SK-N-SH (cell line): Measurements from ENCODE around the gene EVA1A. TPM values are rescaled to one million over a fixed set of nuclear protein-coding genes. Genes with fewer than 3 reads are reported as not detected.
A peak's percentile ranks its signal among the peaks of the same experiment; 100 is the strongest.

ENCODE experiments used
- CHD2 ChIP-seq: fragments of 150-350 bp; IDR thresholded peaks from 2 replicates; pipeline ENCODE4 v1.6.1; 2018; ENCODE audit warnings: low read length; ENCODE audit not compliant: partially characterized antibody
- FOSL2 ChIP-seq: IDR thresholded peaks from 2 replicates; pipeline ENCODE4 v1.4.0; 2012; ENCODE audit warnings: low read depth, mild to moderate bottlenecking, moderate library complexity, borderline replicate concordance
- FOXJ3 ChIP-seq: sonication (generic); formaldehyde crosslinking; IDR thresholded peaks from 2 replicates; pipeline ENCODE4 v1.5.1; 2020; ENCODE audit warnings: mild to moderate bottlenecking, missing genetic modification reagents
- GABPA ChIP-seq: IDR thresholded peaks from 2 replicates; pipeline ENCODE4 v1.4.0; 2012; ENCODE audit warnings: low read depth, mild to moderate bottlenecking
- GATA2 ChIP-seq: sonication (generic); formaldehyde crosslinking; IDR thresholded peaks from 2 replicates; pipeline ENCODE4 v1.5.0; 2020; ENCODE audit warnings: mild to moderate bottlenecking, missing genetic modification reagents
- IRF3 ChIP-seq: fragments of 150-350 bp; IDR thresholded peaks from 2 replicates; pipeline ENCODE4 v1.6.1; 2016; ENCODE audit warnings: mild to moderate bottlenecking, low read depth, low read length
- MAX ChIP-seq: IDR thresholded peaks from 2 replicates; pipeline ENCODE4 v1.4.0; 2012; ENCODE audit warnings: low read depth
- MEF2A ChIP-seq: IDR thresholded peaks from 2 replicates; pipeline ENCODE4 v1.4.0; 2012; ENCODE audit warnings: low read depth, borderline replicate concordance
- MXI1 ChIP-seq: IDR thresholded peaks from 2 replicates; pipeline ENCODE4 v1.6.1; 2012; ENCODE audit warnings: mild to moderate bottlenecking, low read depth, low read length, improper control_type of control experiment
- NRF1 ChIP-seq: IDR thresholded peaks from 2 replicates; pipeline ENCODE4 v1.6.1; 2012; ENCODE audit warnings: low read depth, mild to moderate bottlenecking, low read length
- PBX3 ChIP-seq: IDR thresholded peaks from 2 replicates; pipeline ENCODE4; 2012
- POLR2AphosphoS5 ChIP-seq: IDR thresholded peaks from 2 replicates; pipeline ENCODE4 v1.6.1; 2012; ENCODE audit warnings: low read depth, low read length
- RAD21 ChIP-seq: IDR thresholded peaks from 2 replicates; pipeline ENCODE4 v1.6.1; 2012; ENCODE audit warnings: mild to moderate bottlenecking, low read length
- RCOR1 ChIP-seq: fragments of 150-350 bp; IDR thresholded peaks from 2 replicates; pipeline ENCODE4 v1.6.1; 2017; ENCODE audit warnings: antibody characterized with exemption, low read length
- RXRA ChIP-seq: IDR thresholded peaks from 2 replicates; pipeline ENCODE4 v1.4.0; 2012; ENCODE audit warnings: low read depth, mild to moderate bottlenecking, borderline replicate concordance
- USF1 ChIP-seq: IDR thresholded peaks from 2 replicates; pipeline ENCODE4 v1.4.0; 2012; ENCODE audit warnings: low read depth, borderline replicate concordance
- YY1 ChIP-seq: IDR thresholded peaks from 2 replicates; pipeline ENCODE4 v1.4.0; 2012; ENCODE audit warnings: low read depth, mild to moderate bottlenecking
- ZBTB33 ChIP-seq: IDR thresholded peaks from 2 replicates; pipeline ENCODE4 v1.4.0; 2012; ENCODE audit warnings: low read depth, borderline replicate concordance
- polyA plus RNA-seq, 3 experiments: library from polyadenylated mRNA; depleted of rRNA; stranded (reverse); fragments of >200 nt; gene quantifications; 2 replicates each; pipeline ENCODE4 v1.2.3, GENCODE V29; 2012

The EVA1A gene
- polyA plus RNA-seq, 1 of the 3 experiments (the other 2 are of a cell fraction), result 93.0 TPM

- no peak for TF ChIP-seq FOSL2
- no peak for TF ChIP-seq MXI1
- TF ChIP-seq FOXJ3 (CRISPR knock-in tag), result no peak
- no peak for TF ChIP-seq GABPA
- TF ChIP-seq MEF2A, result no peak
- TF ChIP-seq GATA2 (CRISPR knock-in tag), result no peak
- TF ChIP-seq MAX, result no peak
- TF ChIP-seq RXRA, result no peak
- TF ChIP-seq RAD21, result peak; percentile 82
- no peak for TF ChIP-seq IRF3
- TF ChIP-seq CHD2, result no peak
- no peak for TF ChIP-seq RCOR1
- TF ChIP-seq YY1, result no peak
- no peak for TF ChIP-seq NRF1
- TF ChIP-seq PBX3, result no peak
- TF ChIP-seq ZBTB33, result no peak
- 0 out of 2 replicates have a peak, but pooled peaks have one; percentile 20 for TF ChIP-seq USF1
- TF ChIP-seq POLR2AphosphoS5, result no peak
These were observed 95.3 kb downstream of the EVA1A start (continued) for GRCh38 chr2:75465317-75465984.
